Loucy (cell line): Measurements from ENCODE around the gene SETD3.

Experiments used
- H2AFZ ChIP-seq: fragments of 200-600 bp; sonication (generic); 2 replicates; pipeline ENCODE4 v1.6.0; 2016; ENCODE audit warnings: antibody characterized with exemption, mild to moderate bottlenecking, low read length, moderate library complexity
- H3F3A ChIP-seq: fragments of 200-600 bp; 2 replicates; pipeline ENCODE4 v1.6.0; 2016; ENCODE audit warnings: antibody characterized with exemption, low read depth, mild to moderate bottlenecking
- H3K27me3 ChIP-seq: fragments of 200-600 bp; sonication (generic); 2 replicates; pipeline ENCODE4 v1.6.1; 2014; ENCODE audit warnings: low read length, mild to moderate bottlenecking; ENCODE audit not compliant: insufficient read depth, poor library complexity, severe bottlenecking
- H3K36me3 ChIP-seq: fragments of 200-600 bp; sonication (generic); 2 replicates; pipeline ENCODE4 v1.6.1; 2016; ENCODE audit warnings: low read length; ENCODE audit not compliant: insufficient read depth
- H3K4me1 ChIP-seq: fragments of 200-600 bp; sonication (generic); 2 replicates; pipeline ENCODE4 v1.5.1; 2014; ENCODE audit warnings: low read length, mild to moderate bottlenecking; ENCODE audit not compliant: insufficient read depth, poor library complexity, severe bottlenecking
- H3K4me2 ChIP-seq: fragments of 200-600 bp; sonication (generic); 2 replicates; pipeline ENCODE4 v1.6.0; 2014; ENCODE audit warnings: antibody characterized with exemption, low read length, low read depth, mild to moderate bottlenecking; ENCODE audit not compliant: poor library complexity, severe bottlenecking
- H3K4me3 ChIP-seq: fragments of 200-600 bp; sonication (generic); 2 replicates; pipeline ENCODE4 v1.5.1; 2014; ENCODE audit warnings: low read length, mild to moderate bottlenecking, mixed read lengths; ENCODE audit not compliant: poor library complexity, severe bottlenecking
- H3K79me2 ChIP-seq: fragments of 200-600 bp; sonication (generic); 2 replicates; pipeline ENCODE4 v1.6.1; 2014; ENCODE audit warnings: low read length; ENCODE audit not compliant: insufficient read depth
- H3K9ac ChIP-seq: fragments of 200-600 bp; sonication (generic); 2 replicates; pipeline ENCODE4 v1.6.0; 2014; ENCODE audit warnings: mild to moderate bottlenecking, low read depth, low read length, moderate library complexity; ENCODE audit not compliant: poor library complexity, severe bottlenecking
- H3K9me2 ChIP-seq: fragments of 200-600 bp; sonication (generic); replicated peaks from 2 replicates; pipeline ENCODE4 v1.6.1; 2016; ENCODE audit warnings: low read depth, low read length, mixed read lengths
- H3K9me3 ChIP-seq: fragments of 200-600 bp; sonication (generic); 2 replicates; pipeline ENCODE4 v1.6.1; 2014; ENCODE audit warnings: mild to moderate bottlenecking, antibody characterized with exemption, low read length, low read depth; ENCODE audit not compliant: insufficient read depth
- H4K20me1 ChIP-seq: fragments of 200-600 bp; sonication (generic); 2 replicates; pipeline ENCODE4 v1.6.0; 2014; ENCODE audit warnings: antibody characterized with exemption, low read length, mild to moderate bottlenecking; ENCODE audit not compliant: insufficient read depth, poor library complexity, severe bottlenecking
- EZH2phosphoT487 ChIP-seq: fragments of 200-600 bp; IDR thresholded peaks from 2 replicates; pipeline ENCODE4 v1.6.1; 2018; ENCODE audit warnings: antibody characterized with exemption, mild to moderate bottlenecking, moderate library complexity, borderline replicate concordance
- TF ChIP-seq, protein P1 (sequence below): fragments of 200-600 bp; sonication (generic); conservative IDR thresholded peaks from 2 replicates; pipeline ENCODE4 v1.5.1; 2014; ENCODE audit warnings: mild to moderate bottlenecking, antibody characterized with exemption, low read length

The SETD3 gene

GRCh38 chr14:99441157-99441870 lies 39.3 kb downstream of the SETD3 start:
- H3K4me3 ChIP-seq, result no peak overlapping the region
- no peak overlapping the region for H3K4me2 ChIP-seq
- H3K9me3 ChIP-seq, result no peaks in the 10 kb centered on the region
- no peaks in the 10 kb centered on the region for H3K27me3 ChIP-seq
- H3K36me3 ChIP-seq, result peaks cover 59% of the 10 kb centered on the region; the same call in 1 of the 2 replicates
- H3K9ac ChIP-seq, result no peak overlapping the region
- no peak for TF ChIP-seq EZH2phosphoT487
- TF ChIP-seq, protein P1, sequence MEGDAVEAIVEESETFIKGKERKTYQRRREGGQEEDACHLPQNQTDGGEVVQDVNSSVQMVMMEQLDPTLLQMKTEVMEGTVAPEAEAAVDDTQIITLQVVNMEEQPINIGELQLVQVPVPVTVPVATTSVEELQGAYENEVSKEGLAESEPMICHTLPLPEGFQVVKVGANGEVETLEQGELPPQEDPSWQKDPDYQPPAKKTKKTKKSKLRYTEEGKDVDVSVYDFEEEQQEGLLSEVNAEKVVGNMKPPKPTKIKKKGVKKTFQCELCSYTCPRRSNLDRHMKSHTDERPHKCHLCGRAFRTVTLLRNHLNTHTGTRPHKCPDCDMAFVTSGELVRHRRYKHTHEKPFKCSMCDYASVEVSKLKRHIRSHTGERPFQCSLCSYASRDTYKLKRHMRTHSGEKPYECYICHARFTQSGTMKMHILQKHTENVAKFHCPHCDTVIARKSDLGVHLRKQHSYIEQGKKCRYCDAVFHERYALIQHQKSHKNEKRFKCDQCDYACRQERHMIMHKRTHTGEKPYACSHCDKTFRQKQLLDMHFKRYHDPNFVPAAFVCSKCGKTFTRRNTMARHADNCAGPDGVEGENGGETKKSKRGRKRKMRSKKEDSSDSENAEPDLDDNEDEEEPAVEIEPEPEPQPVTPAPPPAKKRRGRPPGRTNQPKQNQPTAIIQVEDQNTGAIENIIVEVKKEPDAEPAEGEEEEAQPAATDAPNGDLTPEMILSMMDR, result peak; percentile 29; the same call in 1 of the 2 replicates
- no peaks in the 10 kb centered on the region for H4K20me1 ChIP-seq
- H3K4me1 ChIP-seq, result peaks cover 17% of the 10 kb centered on the region
- H3K9me2 ChIP-seq, result no peaks in the 10 kb centered on the region
- no peak overlapping the region for H2AFZ ChIP-seq
- no peaks in the 10 kb centered on the region for H3K79me2 ChIP-seq
- H3F3A ChIP-seq, result no peaks in the 10 kb centered on the region

DNA sequence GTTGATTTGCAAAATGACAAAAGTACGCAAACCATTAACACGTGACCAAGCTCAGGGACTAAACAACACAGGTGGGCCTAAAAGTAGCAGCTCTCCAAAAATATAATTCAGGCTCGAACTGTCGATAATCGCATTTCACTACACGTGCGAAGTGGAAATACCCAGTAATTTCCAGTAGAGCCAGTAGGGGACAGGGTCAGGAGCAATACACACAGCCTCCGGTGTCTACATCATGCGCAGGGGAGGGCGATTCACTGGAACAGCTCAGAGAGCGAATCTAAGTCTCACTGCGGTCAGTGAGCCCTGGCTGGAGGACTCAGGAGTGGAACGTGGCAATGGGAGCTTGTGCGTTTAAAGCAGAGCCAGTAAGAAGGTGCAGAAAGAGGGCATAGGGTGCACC lies 40.4 kb downstream of the SETD3 start:
- no peaks in the 10 kb centered on the region; the same call in 1 of the 2 replicates for H3K79me2 ChIP-seq
- peaks cover 27% of the 10 kb centered on the region for H3K4me1 ChIP-seq
- peaks cover 53% of the 10 kb centered on the region; the same call in 1 of the 2 replicates for H3K36me3 ChIP-seq

GRCh38 chr14:99437706-99438105 lies 43.0 kb downstream of the SETD3 start:
- no peaks in the 10 kb centered on the region for H3K27me3 ChIP-seq
- H4K20me1 ChIP-seq, result no peaks in the 10 kb centered on the region
- H3K9me2 ChIP-seq, result no peaks in the 10 kb centered on the region
- H3K4me3 ChIP-seq, result no peak overlapping the region
- H3K9me3 ChIP-seq, result no peaks in the 10 kb centered on the region
- H3K9ac ChIP-seq, result no peak overlapping the region
- no peak overlapping the region for H2AFZ ChIP-seq
- no peak overlapping the region for H3K4me2 ChIP-seq
- H3K79me2 ChIP-seq, result peaks cover 3% of the 10 kb centered on the region; the same call in 1 of the 2 replicates
- H3K4me1 ChIP-seq, result peaks cover 27% of the 10 kb centered on the region
- no peaks in the 10 kb centered on the region for H3F3A ChIP-seq
- peaks cover 53% of the 10 kb centered on the region; the same call in 1 of the 2 replicates for H3K36me3 ChIP-seq
- TF ChIP-seq, protein P1, result no peak
- no peak for TF ChIP-seq EZH2phosphoT487

More for the DNA sequence above, 40.4 kb downstream of the SETD3 start:
- H3K9ac ChIP-seq, result no peak overlapping the region
- no peak overlapping the region for H3K4me2 ChIP-seq
- no peaks in the 10 kb centered on the region for H3K9me3 ChIP-seq
- H3K9me2 ChIP-seq, result no peaks in the 10 kb centered on the region
- no peaks in the 10 kb centered on the region for H4K20me1 ChIP-seq
- H3K4me3 ChIP-seq, result no peak overlapping the region
- no peaks in the 10 kb centered on the region for H3F3A ChIP-seq
- no peak overlapping the region for H2AFZ ChIP-seq
- H3K27me3 ChIP-seq, result no peaks in the 10 kb centered on the region
- TF ChIP-seq, protein P1, result no peak; the same call in 1 of the 2 replicates
- TF ChIP-seq EZH2phosphoT487, result no peak
